Liver (tissue), 3 donors: Measurements from ENCODE around the gene AGBL4.

ENCODE experiments used
- ATF3 ChIP-seq: IDR thresholded peaks from 2 replicates; pipeline ENCODE4 v1.6.1; 2016; ENCODE audit warnings: antibody characterized with exemption
- CTCF ChIP-seq: fragments of 150-350 bp; IDR thresholded peaks from 2 replicates; pipeline ENCODE4 v1.5.1; 2017; ENCODE audit warnings: improper control_type of control experiment, low read depth, low read length; ENCODE audit not compliant: missing input control
- EGR1 ChIP-seq, 2 donors: IDR thresholded peaks; 2 replicates each; pipeline ENCODE4 v1.6.1; 2016 to 2018; ENCODE audit warnings: antibody characterized with exemption in 2 of 2, low read depth in 2 of 2
- FOXA1 ChIP-seq: IDR thresholded peaks from 2 replicates; pipeline ENCODE4 v1.6.1; 2016; ENCODE audit warnings: antibody characterized with exemption
- FOXA2 ChIP-seq: IDR thresholded peaks from 2 replicates; pipeline ENCODE4 v1.6.1; 2016; ENCODE audit warnings: antibody characterized with exemption
- GABPA ChIP-seq, 2 donors: IDR thresholded peaks in 1 of 2; conservative IDR thresholded peaks in 1 of 2; 2 replicates each; pipeline ENCODE4 v1.6.1; 2016; ENCODE audit warnings: antibody characterized with exemption in 2 of 2, mild to moderate bottlenecking in 1 of 2, moderate library complexity in 1 of 2
- MAX ChIP-seq: IDR thresholded peaks from 2 replicates; pipeline ENCODE4 v1.6.1; 2016; ENCODE audit warnings: antibody characterized with exemption
- RAD21 ChIP-seq, 2 donors: IDR thresholded peaks; 2 replicates each; pipeline ENCODE4 v1.6.1; 2016; ENCODE audit warnings: antibody characterized with exemption in 2 of 2, mild to moderate bottlenecking in 2 of 2
- RXRA ChIP-seq, 2 donors: IDR thresholded peaks; 2 replicates each; pipeline ENCODE4 v1.6.1; 2017 to 2018; ENCODE audit warnings: antibody characterized with exemption in 2 of 2, mild to moderate bottlenecking in 1 of 2
- SP1 ChIP-seq: IDR thresholded peaks from 2 replicates; pipeline ENCODE4 v1.6.1; 2018; ENCODE audit warnings: antibody characterized with exemption, mild to moderate bottlenecking
- TAF1 ChIP-seq: conservative IDR thresholded peaks from 2 replicates; pipeline ENCODE4 v1.6.1; 2016; ENCODE audit warnings: antibody characterized with exemption, mild to moderate bottlenecking
- YY1 ChIP-seq: IDR thresholded peaks from 2 replicates; pipeline ENCODE4 v1.6.1; 2016; ENCODE audit warnings: antibody characterized with exemption, mild to moderate bottlenecking
- ZBTB33 ChIP-seq: IDR thresholded peaks from 2 replicates; pipeline ENCODE4 v1.6.1; 2016; ENCODE audit warnings: antibody characterized with exemption
- donor health status: healthy.
- donor health status: healthy.

GRCh38 chr1:48887796-48888195 lies 1136.0 kb downstream of the AGBL4 start:
- TF ChIP-seq CTCF (no peak), MAX (no peak), EGR1 (IDR thresholded peaks at IDR 0.05; ENCODE audit: low read depth in 2 of 2) (no peak), FOXA2 (no peak), YY1 (no peak), RAD21 (IDR thresholded peaks at IDR 0.05) (no peak), FOXA1 (no peak), SP1 (no peak), GABPA (IDR thresholded peaks at IDR 0.05 in 1 of 2, conservative IDR thresholded peaks at IDR 0.05 in 1 of 2) (no peak), ZBTB33 (no peak), TAF1 (no peak), RXRA (IDR thresholded peaks at IDR 0.05) (peak in 1 of 2 donors; percentile 42), ATF3 (no peak)
